Measurements from ENCODE around the gene FAM180B. TPM values are rescaled to one million over a fixed set of nuclear protein-coding genes. Genes with fewer than 3 reads are reported as not detected.
A peak's percentile ranks its signal among the peaks of the same experiment; 100 is the strongest.

Gene FAM180B
- total RNA-seq, 2 donors from 2014 or later = 0.20 TPM; not detected in 1

- no peaks in the 10 kb centered on the region for H3K9me3 Mint-ChIP-seq
- H3K36me3 Mint-ChIP-seq (ENCODE audit: low read depth) = peaks cover 51% of the 10 kb centered on the region
- no peak for DNase-seq
- 94 to 96% methylated on average over 7 of the region's 7 CpGs for WGBS, 2 experiments (ENCODE audit: insufficient coverage in 1 of 2, insufficient read length in 1 of 2)
- H3K27me3 Mint-ChIP-seq (ENCODE audit: insufficient read depth) = no peaks in the 10 kb centered on the region
- Histone ChIP-seq H3K4me3 (ENCODE audit: low read length) (no peak overlapping the region), H3K36me3 (ENCODE audit: control insufficient read depth, insufficient read depth, low read length) (peaks cover 62% of the 10 kb centered on the region), H3K9me3 (ENCODE audit: control insufficient read depth, low read length) (no peaks in the 10 kb centered on the region), H3K4me1 (ENCODE audit: control insufficient read depth, insufficient read depth, low read length) (no peaks in the 10 kb centered on the region), H3K27ac (ENCODE audit: low read depth, low read length) (no peak overlapping the region), H3K27me3 (ENCODE audit: control insufficient read depth, insufficient read depth, low read length, poor library complexity, severe bottlenecking) (no peaks in the 10 kb centered on the region), H3K9ac (ENCODE audit: extremely low read depth, low read length, poor library complexity, severe bottlenecking) (no peak overlapping the region)
- H3K27ac Mint-ChIP-seq = no peak overlapping the region
- peaks cover 8% of the 10 kb centered on the region for H3K4me1 Mint-ChIP-seq
- H3K4me3 Mint-ChIP-seq = no peak overlapping the region
- TF ChIP-seq CTCF (conservative IDR thresholded peaks at IDR 0.05) = no peak
Measured at GRCh38 chr11:47569646-47570045, 16.8 kb upstream of the FAM180B start.

GRCh38 chr11:47570651-47571356 lies 15.7 kb upstream of the FAM180B start:
- no peak overlapping the region for H3K4me3 ChIP-seq (ENCODE audit: low read length)
- no peaks in the 10 kb centered on the region for H3K27me3 ChIP-seq (ENCODE audit: control insufficient read depth, insufficient read depth, low read length, poor library complexity, severe bottlenecking)
- 97% methylated on average over 3 of the region's 3 CpGs for WGBS, 2 experiments (ENCODE audit: insufficient coverage in 1 of 2, insufficient read length in 1 of 2)
- TF ChIP-seq CTCF (conservative IDR thresholded peaks at IDR 0.05) = no peak
- H3K9me3 ChIP-seq (ENCODE audit: control insufficient read depth, low read length) = no peaks in the 10 kb centered on the region
- H3K27ac ChIP-seq (ENCODE audit: low read depth, low read length) = no peak overlapping the region
- no peaks in the 10 kb centered on the region for H3K4me1 ChIP-seq (ENCODE audit: control insufficient read depth, insufficient read depth, low read length)
- H3K27ac Mint-ChIP-seq = no peak overlapping the region
- peaks cover 5% of the 10 kb centered on the region for H3K4me1 Mint-ChIP-seq
- H3K9ac ChIP-seq (ENCODE audit: extremely low read depth, low read length, poor library complexity, severe bottlenecking) = no peak overlapping the region
- no peaks in the 10 kb centered on the region for H3K9me3 Mint-ChIP-seq
- H3K4me3 Mint-ChIP-seq = no peak overlapping the region
- H3K36me3 Mint-ChIP-seq (ENCODE audit: low read depth) = peaks cover 59% of the 10 kb centered on the region
- no peak for DNase-seq
- no peaks in the 10 kb centered on the region for H3K27me3 Mint-ChIP-seq (ENCODE audit: insufficient read depth)
- peaks cover 70% of the 10 kb centered on the region for H3K36me3 ChIP-seq (ENCODE audit: control insufficient read depth, insufficient read depth, low read length)

- Mint-ChIP-seq H3K27ac (peak overlapping the region; percentile 15), H3K27me3 (ENCODE audit: insufficient read depth) (no peaks in the 10 kb centered on the region), H3K4me1 (peaks cover 5% of the 10 kb centered on the region), H3K9me3 (no peaks in the 10 kb centered on the region), H3K36me3 (ENCODE audit: low read depth) (peaks cover 62% of the 10 kb centered on the region), H3K4me3 (no peak overlapping the region)
- 90 to 94% methylated on average over 2 to 4 of the region's 4 CpGs for WGBS, 2 experiments (ENCODE audit: insufficient coverage in 1 of 2, insufficient read length in 1 of 2)
- no peak for TF ChIP-seq CTCF (conservative IDR thresholded peaks at IDR 0.05)
- Histone ChIP-seq H3K36me3 (ENCODE audit: control insufficient read depth, insufficient read depth, low read length) (peaks cover 73% of the 10 kb centered on the region), H3K9ac (ENCODE audit: extremely low read depth, low read length, poor library complexity, severe bottlenecking) (no peak overlapping the region), H3K4me1 (ENCODE audit: control insufficient read depth, insufficient read depth, low read length) (no peaks in the 10 kb centered on the region), H3K27ac (ENCODE audit: low read depth, low read length) (no peak overlapping the region), H3K9me3 (ENCODE audit: control insufficient read depth, low read length) (no peaks in the 10 kb centered on the region), H3K4me3 (ENCODE audit: low read length) (no peak overlapping the region), H3K27me3 (ENCODE audit: control insufficient read depth, insufficient read depth, low read length, poor library complexity, severe bottlenecking) (no peaks in the 10 kb centered on the region)
- no peak for DNase-seq
Measured at GRCh38 chr11:47571357-47571729, 15.1 kb upstream of the FAM180B start.

Measured in endodermal cell (in vitro differentiated cells).